PC-9 (cell line): Measurements from ENCODE around the gene CTDSP2. TPM values are rescaled to one million over a fixed set of nuclear protein-coding genes. Genes with fewer than 3 reads are reported as not detected.

Experiments
- BruUV-seq: library from RNA; stranded (reverse); fragments of 400-500 nt; replicated peaks from 2 replicates; lab custom pipeline; 2021; lab: Mats Ljungman, UMichigan
- CTCF ChIA-PET: fragments of 300-600 bp; sonication (Branson Sonifier 250); formaldehyde crosslinking; loops from one replicate; lab custom pipeline; 2022; ENCODE audit warnings: antibody characterized with exemption; lab: Charles Lee
- POLR2A ChIA-PET: fragments of 300-600 bp; sonication (Branson Sonifier 250); formaldehyde crosslinking; loops from one replicate; lab custom pipeline; 2022; ENCODE audit warnings: antibody characterized with exemption; ENCODE audit not compliant: unreplicated experiment; lab: Charles Lee
- DNase-seq, 2 experiments: peaks; one replicate each; pipeline versions ENCODE4 v3.0.0 to v3.0.0-alpha.2; 2015 to 2022; ENCODE audit warnings: mixed read lengths in 1 of 2
- H2AFZ ChIP-seq: fragments of 200-600 bp; sonication (generic); 2 replicates; pipeline ENCODE4 v1.8.1; 2017; ENCODE audit warnings: antibody characterized with exemption
- H3F3A ChIP-seq: fragments of 200-600 bp; sonication (generic); 2 replicates; pipeline ENCODE4 v1.8.1; 2017; ENCODE audit warnings: antibody characterized with exemption, mild to moderate bottlenecking, low read depth; ENCODE audit not compliant: insufficient read depth
- H3K27ac ChIP-seq: fragments of 200-600 bp; sonication (generic); 2 replicates; pipeline ENCODE4 v1.6.1; 2016; ENCODE audit warnings: mixed run types
- H3K27me3 ChIP-seq: fragments of 200-600 bp; sonication (generic); 2 replicates; pipeline ENCODE4 v1.6.1; 2016; ENCODE audit warnings: low read depth, mixed run types; ENCODE audit not compliant: insufficient read depth
- H3K36me3 ChIP-seq: fragments of 200-600 bp; sonication (generic); 2 replicates; pipeline ENCODE4 v1.6.1; 2016; ENCODE audit warnings: low read depth, mixed run types
- H3K4me1 ChIP-seq: fragments of 200-600 bp; sonication (generic); replicated peaks from 2 replicates; pipeline ENCODE4 v1.6.1; 2016; ENCODE audit warnings: mixed run types; ENCODE audit not compliant: insufficient read depth
- H3K4me2 ChIP-seq: fragments of 200-600 bp; sonication (generic); 2 replicates; pipeline ENCODE4 v1.6.1; 2017; ENCODE audit warnings: mixed run types
- H3K4me3 ChIP-seq: fragments of 200-600 bp; sonication (generic); 2 replicates; pipeline ENCODE4 v1.6.1; 2016; ENCODE audit warnings: mixed run types
- H3K79me2 ChIP-seq: fragments of 200-600 bp; sonication (generic); 2 replicates; pipeline ENCODE4 v1.6.1; 2017; ENCODE audit warnings: low read depth, mixed run types
- H3K9me2 ChIP-seq: fragments of 200-600 bp; sonication (generic); 2 replicates; pipeline ENCODE4 v1.8.1; 2017; ENCODE audit warnings: mild to moderate bottlenecking; ENCODE audit not compliant: insufficient read depth
- H3K9me3 ChIP-seq: fragments of 200-600 bp; sonication (generic); 2 replicates; pipeline ENCODE4 v1.8.1; 2016; ENCODE audit warnings: low read depth; ENCODE audit not compliant: insufficient read depth
- H4K20me1 ChIP-seq: fragments of 200-600 bp; sonication (generic); 2 replicates; pipeline ENCODE4 v1.8.1; 2017; ENCODE audit not compliant: insufficient read depth
- EZH2 ChIP-seq: fragments of 200-600 bp; sonication (generic); IDR thresholded peaks from 2 replicates; pipeline ENCODE4 v1.8.0; 2017; ENCODE audit warnings: antibody characterized with exemption, low read depth
- intact Hi-C: fragments of 100-400 bp; cut with micrococcal nuclease; formaldehyde crosslinking; loops from one replicate; pipeline ENCODE4 v1.10.0; 2022; ENCODE audit not compliant: unreplicated experiment
- total RNA-seq: library from RNA; stranded (reverse); gene quantifications from 2 replicates; pipeline ENCODE4 v1.2.3, GENCODE V29; 2021
- TF ChIP-seq, protein P1 (sequence below): fragments of 200-600 bp; sonication (generic); conservative IDR thresholded peaks from 2 replicates; pipeline ENCODE4 v1.6.1; 2017; ENCODE audit warnings: mixed run types, antibody characterized with exemption, mild to moderate bottlenecking, moderate library complexity

CTDSP2 gene
- total RNA-seq, 1 experiment from 2014 or later: 102 TPM

DNA sequence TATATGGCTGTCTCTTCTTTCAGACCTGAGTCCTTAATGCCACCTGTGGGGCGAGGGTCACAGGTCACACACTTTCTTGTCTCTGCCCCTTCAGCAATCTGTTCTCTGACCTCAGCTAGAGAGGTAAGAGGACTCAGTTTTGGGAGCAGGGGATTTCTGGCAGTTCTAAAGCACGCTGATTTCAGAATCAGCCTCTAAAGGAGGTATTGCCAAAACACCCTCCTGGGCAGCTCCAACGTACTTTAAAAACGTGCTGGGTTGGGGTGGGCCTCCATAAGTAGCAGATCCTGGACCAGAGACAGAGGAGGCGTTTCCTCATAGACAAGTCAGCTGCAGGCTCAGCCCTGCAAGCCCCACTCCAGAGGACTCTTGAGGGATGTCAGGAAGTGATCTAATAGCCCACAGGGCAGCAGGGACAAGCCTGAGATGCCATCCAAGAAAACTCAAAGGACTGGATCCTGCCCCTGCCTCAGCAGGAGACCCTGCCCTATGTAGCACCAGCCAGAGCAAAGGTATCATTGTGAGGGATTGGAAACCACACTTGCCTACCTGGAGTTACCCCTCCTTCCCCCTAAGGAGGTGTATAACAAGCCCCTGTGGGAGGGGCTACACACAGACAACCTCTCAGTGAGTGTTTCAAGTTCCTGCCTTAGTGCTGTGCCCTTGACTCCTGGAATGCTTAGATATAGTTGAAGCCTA lies 8.5 kb downstream of the CTDSP2 start:
- H3K36me3 ChIP-seq: peaks cover 3% of the 10 kb centered on the region; the same call in 1 of the 2 replicates
- H3K9me2 ChIP-seq: no peaks in the 10 kb centered on the region
- H3K9me3 ChIP-seq: no peaks in the 10 kb centered on the region
- H3K79me2 ChIP-seq: peaks cover 94% of the 10 kb centered on the region
- ChIA-PET CTCF (no interaction called here), POLR2A (interaction anchor here (0.6 kb wide), 1 partner anchor 27 kb away, joined by 6 read pairs; no protein-coding TSS in a partner anchor)
- H3K4me2 ChIP-seq: no peak overlapping the region
- no TSS peak for BruUV-seq
- H3K4me3 ChIP-seq: no peak overlapping the region
- TF ChIP-seq EZH2: no peak
- TF ChIP-seq, protein P1, sequence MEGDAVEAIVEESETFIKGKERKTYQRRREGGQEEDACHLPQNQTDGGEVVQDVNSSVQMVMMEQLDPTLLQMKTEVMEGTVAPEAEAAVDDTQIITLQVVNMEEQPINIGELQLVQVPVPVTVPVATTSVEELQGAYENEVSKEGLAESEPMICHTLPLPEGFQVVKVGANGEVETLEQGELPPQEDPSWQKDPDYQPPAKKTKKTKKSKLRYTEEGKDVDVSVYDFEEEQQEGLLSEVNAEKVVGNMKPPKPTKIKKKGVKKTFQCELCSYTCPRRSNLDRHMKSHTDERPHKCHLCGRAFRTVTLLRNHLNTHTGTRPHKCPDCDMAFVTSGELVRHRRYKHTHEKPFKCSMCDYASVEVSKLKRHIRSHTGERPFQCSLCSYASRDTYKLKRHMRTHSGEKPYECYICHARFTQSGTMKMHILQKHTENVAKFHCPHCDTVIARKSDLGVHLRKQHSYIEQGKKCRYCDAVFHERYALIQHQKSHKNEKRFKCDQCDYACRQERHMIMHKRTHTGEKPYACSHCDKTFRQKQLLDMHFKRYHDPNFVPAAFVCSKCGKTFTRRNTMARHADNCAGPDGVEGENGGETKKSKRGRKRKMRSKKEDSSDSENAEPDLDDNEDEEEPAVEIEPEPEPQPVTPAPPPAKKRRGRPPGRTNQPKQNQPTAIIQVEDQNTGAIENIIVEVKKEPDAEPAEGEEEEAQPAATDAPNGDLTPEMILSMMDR: no peak
- peaks cover 98% of the 10 kb centered on the region for H4K20me1 ChIP-seq
- H3F3A ChIP-seq: peaks cover 4% of the 10 kb centered on the region; the same call in 1 of the 2 replicates
- H2AFZ ChIP-seq: no peak overlapping the region
- H3K27ac ChIP-seq: no peak overlapping the region
- intact Hi-C loops: no loop called here
- no peaks in the 10 kb centered on the region for H3K27me3 ChIP-seq
- no peak for DNase-seq
- 0 out of 2 replicates have a peak, but pooled peaks cover 1% of the 10 kb centered on the region for H3K4me1 ChIP-seq

GRCh38 chr12:57836442-57837375 lies 9.8 kb downstream of the CTDSP2 start:
- BruUV-seq: no TSS peak
- H3K79me2 ChIP-seq: peaks cover 90% of the 10 kb centered on the region
- no peaks in the 10 kb centered on the region for H3K4me1 ChIP-seq
- DNase-seq: no peak
- no peak overlapping the region for H2AFZ ChIP-seq
- H4K20me1 ChIP-seq: peaks cover 96% of the 10 kb centered on the region
- POLR2A ChIA-PET: interaction anchor here (0.6 kb wide), 1 partner anchor 28 kb away, joined by 6 read pairs; no protein-coding TSS in a partner anchor
- TF ChIP-seq, protein P1: no peak
- no peak for TF ChIP-seq EZH2
- no peaks in the 10 kb centered on the region for H3K9me3 ChIP-seq
- no peaks in the 10 kb centered on the region for H3K36me3 ChIP-seq
- H3K4me3 ChIP-seq: no peak overlapping the region
- CTCF ChIA-PET: no interaction called here
- peaks cover 12% of the 10 kb centered on the region for H3F3A ChIP-seq
- no peak overlapping the region for H3K27ac ChIP-seq
- H3K9me2 ChIP-seq: no peaks in the 10 kb centered on the region
- no peaks in the 10 kb centered on the region for H3K27me3 ChIP-seq
- intact Hi-C loops: no loop called here
- H3K4me2 ChIP-seq: no peak overlapping the region
